Neural cell (in vitro differentiated cells): ENCODE data around the gene VARS2. TPM values are rescaled to one million over a fixed set of nuclear protein-coding genes. Genes with fewer than 3 reads are reported as not detected.

ENCODE experiments used
- H2AFZ ChIP-seq: fragments of 200-600, 300-800 bp; sonication (generic), shearing (Covaris generic); 2 replicates; pipeline ENCODE4 v1.6.0; 2014; ENCODE audit warnings: low read depth, mild to moderate bottlenecking, antibody characterized with exemption, low read length, moderate library complexity
- H3F3A ChIP-seq: fragments of 200-600 bp; shearing (Covaris generic); 2 replicates; pipeline ENCODE4 v1.6.1; 2016; ENCODE audit warnings: mild to moderate bottlenecking, moderate library complexity, mixed read lengths, antibody characterized with exemption, low read length; ENCODE audit not compliant: insufficient read depth, poor library complexity, severe bottlenecking
- H3K27ac ChIP-seq: fragments of 200-600, 300-800 bp; sonication (generic), shearing (Covaris generic); 2 replicates; pipeline ENCODE4 v1.5.1; 2014; ENCODE audit warnings: mild to moderate bottlenecking, low read length, moderate library complexity
- H3K27me3 ChIP-seq: fragments of 300-800, 200-600 bp; sonication (generic), shearing (Covaris generic); 2 replicates; pipeline ENCODE4 v1.6.0; 2014; ENCODE audit warnings: mild to moderate bottlenecking, low read depth, low read length, moderate library complexity; ENCODE audit not compliant: insufficient read depth
- H3K36me3 ChIP-seq: fragments of 300-800, 200-600 bp; sonication (generic), shearing (Covaris generic); 2 replicates; pipeline ENCODE4 v1.5.1; 2014; ENCODE audit warnings: mild to moderate bottlenecking, antibody characterized with exemption, low read length, moderate library complexity; ENCODE audit not compliant: insufficient read depth
- H3K4me2 ChIP-seq: fragments of 300-800, 200-600 bp; sonication (generic), shearing (Covaris generic); 2 replicates; pipeline ENCODE4 v1.6.0; 2014; ENCODE audit warnings: mild to moderate bottlenecking, low read length
- H3K4me3 ChIP-seq: fragments of 300-800, 200-600 bp; sonication (generic), shearing (Covaris generic); 2 replicates; pipeline ENCODE4 v1.5.1; 2014; ENCODE audit warnings: mild to moderate bottlenecking, low read length, moderate library complexity
- H3K79me2 ChIP-seq: fragments of 200-600 bp; shearing (Covaris generic); replicated peaks from 2 replicates; pipeline ENCODE4 v1.6.0; 2014; ENCODE audit warnings: mild to moderate bottlenecking, low read length, moderate library complexity; ENCODE audit not compliant: insufficient read depth
- H3K9ac ChIP-seq: fragments of 300-800, 200-600 bp; sonication (generic), shearing (Covaris generic); 2 replicates; pipeline ENCODE4 v1.6.1; 2016; ENCODE audit warnings: mild to moderate bottlenecking, low read length, mixed read lengths
- H3K9me2 ChIP-seq: fragments of 200-600 bp; shearing (Covaris generic); 2 replicates; pipeline ENCODE4 v1.6.1; 2016; ENCODE audit warnings: mild to moderate bottlenecking, low read length, mixed read lengths; ENCODE audit not compliant: insufficient read depth
- H3K9me3 ChIP-seq: fragments of 200-600, 300-800 bp; sonication (generic), shearing (Covaris generic); 2 replicates; pipeline ENCODE4 v1.6.1; 2016; ENCODE audit warnings: mild to moderate bottlenecking, mixed run types, low read length, moderate library complexity, mixed read lengths
- H4K20me1 ChIP-seq: fragments of 200-600 bp; shearing (Covaris generic); 2 replicates; pipeline ENCODE4 v1.6.1; 2016; ENCODE audit warnings: mild to moderate bottlenecking, mixed run types; ENCODE audit not compliant: insufficient read depth
- EP300 ChIP-seq: fragments of 450-650 bp; conservative IDR thresholded peaks from 2 replicates; pipeline ENCODE4 v1.6.1; 2014; ENCODE audit warnings: antibody characterized with exemption, mild to moderate bottlenecking, moderate library complexity; ENCODE audit not compliant: poor library complexity, severe bottlenecking
- EZH2 ChIP-seq: fragments of 200-600, 300-800 bp; shearing (Covaris generic), sonication (generic); IDR thresholded peaks from 2 replicates; pipeline ENCODE4 v1.6.1; 2014; ENCODE audit warnings: antibody characterized with exemption, low read length, borderline replicate concordance, mild to moderate bottlenecking; ENCODE audit not compliant: insufficient read depth, poor library complexity, severe bottlenecking
- MXI1 ChIP-seq: fragments of 450-650 bp; conservative IDR thresholded peaks from 2 replicates; pipeline ENCODE4 v1.6.1; 2014; ENCODE audit warnings: antibody characterized with exemption, mild to moderate bottlenecking; ENCODE audit not compliant: poor library complexity, severe bottlenecking
- POLR2AphosphoS5 ChIP-seq: IDR thresholded peaks from 2 replicates; pipeline ENCODE4 v1.6.1; 2012
- RAD21 ChIP-seq: fragments of 450-650 bp; conservative IDR thresholded peaks from 2 replicates; pipeline ENCODE4 v1.6.1; 2014; ENCODE audit warnings: antibody characterized with exemption, mild to moderate bottlenecking, moderate library complexity
- SMC3 ChIP-seq: fragments of 450-650 bp; conservative IDR thresholded peaks from 2 replicates; pipeline ENCODE4 v1.6.1; 2014; ENCODE audit warnings: antibody characterized with exemption, mild to moderate bottlenecking, moderate library complexity; ENCODE audit not compliant: poor library complexity
- TAF1 ChIP-seq: IDR thresholded peaks from 2 replicates; pipeline ENCODE4 v1.6.1; 2012; ENCODE audit warnings: low read depth
- polyA plus RNA-seq: library from polyadenylated mRNA; depleted of rRNA; stranded (reverse); fragments of >200 nt; gene quantifications from 2 replicates; pipeline ENCODE4 v1.2.3, GENCODE V29; 2014
- TF ChIP-seq, protein P1 (sequence below): fragments of 450-650 bp; IDR thresholded peaks from 2 replicates; pipeline ENCODE4 v1.5.1; 2014; ENCODE audit warnings: antibody characterized with exemption, mild to moderate bottlenecking, moderate library complexity; ENCODE audit not compliant: poor library complexity, severe bottlenecking
- TF ChIP-seq, protein P2 (sequence below): IDR thresholded peaks from 2 replicates; pipeline ENCODE4 v1.6.1; 2012; ENCODE audit warnings: borderline replicate concordance

Gene VARS2
- polyA plus RNA-seq, 1 donor from 2014 or later, result 93.4 TPM

DNA sequence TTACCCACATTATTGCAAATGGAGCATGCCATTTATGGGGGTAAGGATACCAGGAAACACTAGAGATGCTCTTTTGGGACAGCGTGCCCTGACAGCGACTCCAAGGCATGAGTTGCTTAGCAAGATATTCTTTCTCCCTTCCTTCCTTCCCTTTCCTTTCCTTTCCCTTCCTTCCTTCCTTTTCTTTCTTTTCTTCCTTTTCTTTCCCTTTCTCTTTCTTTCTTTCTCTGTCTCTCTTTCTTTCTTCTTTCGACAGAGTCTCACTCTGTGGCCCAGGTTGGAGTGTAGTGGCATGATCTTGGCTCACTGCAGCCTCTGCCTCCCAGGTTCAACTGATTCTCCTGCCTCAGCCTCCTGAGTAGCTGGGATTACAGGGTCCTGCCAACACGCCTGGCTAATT lies 30.0 kb downstream of the VARS2 start:
- Histone ChIP-seq H3K79me2 (no peaks in the 10 kb centered on the region), H3F3A (no peaks in the 10 kb centered on the region), H3K4me2 (no peak overlapping the region), H4K20me1 (no peaks in the 10 kb centered on the region), H3K36me3 (no peaks in the 10 kb centered on the region), H3K9ac (no peak overlapping the region), H3K27me3 (no peaks in the 10 kb centered on the region), H3K9me2 (no peaks in the 10 kb centered on the region), H3K27ac (no peak overlapping the region), H3K9me3 (no peaks in the 10 kb centered on the region), H2AFZ (no peak overlapping the region), H3K4me3 (no peak overlapping the region)
- TF ChIP-seq, protein P1, sequence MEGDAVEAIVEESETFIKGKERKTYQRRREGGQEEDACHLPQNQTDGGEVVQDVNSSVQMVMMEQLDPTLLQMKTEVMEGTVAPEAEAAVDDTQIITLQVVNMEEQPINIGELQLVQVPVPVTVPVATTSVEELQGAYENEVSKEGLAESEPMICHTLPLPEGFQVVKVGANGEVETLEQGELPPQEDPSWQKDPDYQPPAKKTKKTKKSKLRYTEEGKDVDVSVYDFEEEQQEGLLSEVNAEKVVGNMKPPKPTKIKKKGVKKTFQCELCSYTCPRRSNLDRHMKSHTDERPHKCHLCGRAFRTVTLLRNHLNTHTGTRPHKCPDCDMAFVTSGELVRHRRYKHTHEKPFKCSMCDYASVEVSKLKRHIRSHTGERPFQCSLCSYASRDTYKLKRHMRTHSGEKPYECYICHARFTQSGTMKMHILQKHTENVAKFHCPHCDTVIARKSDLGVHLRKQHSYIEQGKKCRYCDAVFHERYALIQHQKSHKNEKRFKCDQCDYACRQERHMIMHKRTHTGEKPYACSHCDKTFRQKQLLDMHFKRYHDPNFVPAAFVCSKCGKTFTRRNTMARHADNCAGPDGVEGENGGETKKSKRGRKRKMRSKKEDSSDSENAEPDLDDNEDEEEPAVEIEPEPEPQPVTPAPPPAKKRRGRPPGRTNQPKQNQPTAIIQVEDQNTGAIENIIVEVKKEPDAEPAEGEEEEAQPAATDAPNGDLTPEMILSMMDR, result no peak
- no peak for TF ChIP-seq SMC3
- TF ChIP-seq, protein P2, sequence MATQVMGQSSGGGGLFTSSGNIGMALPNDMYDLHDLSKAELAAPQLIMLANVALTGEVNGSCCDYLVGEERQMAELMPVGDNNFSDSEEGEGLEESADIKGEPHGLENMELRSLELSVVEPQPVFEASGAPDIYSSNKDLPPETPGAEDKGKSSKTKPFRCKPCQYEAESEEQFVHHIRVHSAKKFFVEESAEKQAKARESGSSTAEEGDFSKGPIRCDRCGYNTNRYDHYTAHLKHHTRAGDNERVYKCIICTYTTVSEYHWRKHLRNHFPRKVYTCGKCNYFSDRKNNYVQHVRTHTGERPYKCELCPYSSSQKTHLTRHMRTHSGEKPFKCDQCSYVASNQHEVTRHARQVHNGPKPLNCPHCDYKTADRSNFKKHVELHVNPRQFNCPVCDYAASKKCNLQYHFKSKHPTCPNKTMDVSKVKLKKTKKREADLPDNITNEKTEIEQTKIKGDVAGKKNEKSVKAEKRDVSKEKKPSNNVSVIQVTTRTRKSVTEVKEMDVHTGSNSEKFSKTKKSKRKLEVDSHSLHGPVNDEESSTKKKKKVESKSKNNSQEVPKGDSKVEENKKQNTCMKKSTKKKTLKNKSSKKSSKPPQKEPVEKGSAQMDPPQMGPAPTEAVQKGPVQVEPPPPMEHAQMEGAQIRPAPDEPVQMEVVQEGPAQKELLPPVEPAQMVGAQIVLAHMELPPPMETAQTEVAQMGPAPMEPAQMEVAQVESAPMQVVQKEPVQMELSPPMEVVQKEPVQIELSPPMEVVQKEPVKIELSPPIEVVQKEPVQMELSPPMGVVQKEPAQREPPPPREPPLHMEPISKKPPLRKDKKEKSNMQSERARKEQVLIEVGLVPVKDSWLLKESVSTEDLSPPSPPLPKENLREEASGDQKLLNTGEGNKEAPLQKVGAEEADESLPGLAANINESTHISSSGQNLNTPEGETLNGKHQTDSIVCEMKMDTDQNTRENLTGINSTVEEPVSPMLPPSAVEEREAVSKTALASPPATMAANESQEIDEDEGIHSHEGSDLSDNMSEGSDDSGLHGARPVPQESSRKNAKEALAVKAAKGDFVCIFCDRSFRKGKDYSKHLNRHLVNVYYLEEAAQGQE, result no peak
- TF ChIP-seq TAF1, result no peak
- no peak for TF ChIP-seq EP300
- no peak for TF ChIP-seq EZH2
- no peak for TF ChIP-seq POLR2AphosphoS5
- TF ChIP-seq MXI1, result no peak
- no peak for TF ChIP-seq RAD21

DNA sequence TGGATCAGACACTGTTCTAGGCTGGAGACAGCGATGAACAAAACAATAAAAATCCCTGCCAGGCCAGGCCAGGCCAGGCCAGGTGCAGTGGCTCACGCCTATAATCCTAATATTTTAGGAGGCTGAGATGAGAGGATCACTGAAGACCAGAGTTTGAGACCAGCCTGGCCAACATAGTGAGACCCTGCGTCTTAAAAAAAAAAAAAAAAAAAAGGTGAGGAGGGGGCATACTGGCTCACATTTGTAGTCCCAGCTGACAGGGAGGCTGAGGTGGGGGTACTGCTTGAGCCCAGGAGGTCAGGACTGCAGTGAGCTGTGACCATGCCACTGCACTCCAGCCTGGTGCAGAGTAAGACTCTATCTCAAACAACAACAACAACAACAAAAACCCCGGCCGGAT lies 31.2 kb downstream of the VARS2 start:
- H3K27ac ChIP-seq, result no peak overlapping the region
- no peak overlapping the region for H3K9ac ChIP-seq

More for the DNA sequence above, 31.2 kb downstream of the VARS2 start:
- Histone ChIP-seq H3K4me2 (no peak overlapping the region), H4K20me1 (no peaks in the 10 kb centered on the region), H3K4me3 (no peak overlapping the region), H3K79me2 (no peaks in the 10 kb centered on the region), H3K9me2 (no peaks in the 10 kb centered on the region), H3K9me3 (no peaks in the 10 kb centered on the region), H3K36me3 (no peaks in the 10 kb centered on the region), H3F3A (no peaks in the 10 kb centered on the region), H2AFZ (no peak overlapping the region), H3K27me3 (no peaks in the 10 kb centered on the region)
- TF ChIP-seq SMC3, result no peak
- TF ChIP-seq, protein P1, result no peak
- TF ChIP-seq EZH2, result no peak
- TF ChIP-seq, protein P2, result no peak
- TF ChIP-seq EP300, result no peak
- TF ChIP-seq MXI1, result no peak
- no peak for TF ChIP-seq TAF1
- no peak for TF ChIP-seq RAD21
- no peak for TF ChIP-seq POLR2AphosphoS5
